A549 (cell line): Measurements from ENCODE around the gene ELOVL3.

Source experiments
- BHLHE40 ChIP-seq: IDR thresholded peaks from 2 replicates; pipeline ENCODE4 v1.6.1; 2012; ENCODE audit warnings: low read depth, low read length, inconsistent platforms
- CEBPB ChIP-seq, 2 experiments: fragments of >200 bp in 1 of 2; sonication (Bioruptor Twin) in 1 of 2; formaldehyde crosslinking in 1 of 2; IDR thresholded peaks; 2 replicates each; pipeline ENCODE4 v1.6.1; 2012 to 2016
- KDM1A ChIP-seq: fragments of 200-600 bp; sonication (generic); IDR thresholded peaks from 2 replicates; pipeline ENCODE4 v1.6.1; 2016; ENCODE audit warnings: low read depth, mild to moderate bottlenecking
- POLR2AphosphoS2 ChIP-seq: conservative IDR thresholded peaks from 2 replicates; pipeline ENCODE4 v1.6.1; 2012; ENCODE audit warnings: low read length, improper control_type of control experiment, inconsistent platforms
- RCOR1 ChIP-seq: fragments of 150-350 bp; IDR thresholded peaks from 2 replicates; pipeline ENCODE4 v1.6.1; 2014; ENCODE audit warnings: antibody characterized with exemption, low read length, low read depth
- ZNF302 ChIP-seq: fragments of 250-450 bp; sonication (Bioruptor Pico); IDR thresholded peaks from 2 replicates; pipeline ENCODE4 v1.9.0; 2021; ENCODE audit warnings: inconsistent platforms, mild to moderate bottlenecking, moderate library complexity
- TF ChIP-seq, protein P1 (sequence below): fragments of >200 bp; sonication (Bioruptor Twin); formaldehyde crosslinking; IDR thresholded peaks from 3 replicates; pipeline ENCODE4 v1.5.1; 2016

- TF ChIP-seq KDM1A (no peak), POLR2AphosphoS2 (no peak), CEBPB (IDR thresholded peaks at IDR 0.05) (no peak), ZNF302 (CRISPR knock-in tag) (no peak), BHLHE40 (no peak), RCOR1 (no peak)
- TF ChIP-seq, protein P1, sequence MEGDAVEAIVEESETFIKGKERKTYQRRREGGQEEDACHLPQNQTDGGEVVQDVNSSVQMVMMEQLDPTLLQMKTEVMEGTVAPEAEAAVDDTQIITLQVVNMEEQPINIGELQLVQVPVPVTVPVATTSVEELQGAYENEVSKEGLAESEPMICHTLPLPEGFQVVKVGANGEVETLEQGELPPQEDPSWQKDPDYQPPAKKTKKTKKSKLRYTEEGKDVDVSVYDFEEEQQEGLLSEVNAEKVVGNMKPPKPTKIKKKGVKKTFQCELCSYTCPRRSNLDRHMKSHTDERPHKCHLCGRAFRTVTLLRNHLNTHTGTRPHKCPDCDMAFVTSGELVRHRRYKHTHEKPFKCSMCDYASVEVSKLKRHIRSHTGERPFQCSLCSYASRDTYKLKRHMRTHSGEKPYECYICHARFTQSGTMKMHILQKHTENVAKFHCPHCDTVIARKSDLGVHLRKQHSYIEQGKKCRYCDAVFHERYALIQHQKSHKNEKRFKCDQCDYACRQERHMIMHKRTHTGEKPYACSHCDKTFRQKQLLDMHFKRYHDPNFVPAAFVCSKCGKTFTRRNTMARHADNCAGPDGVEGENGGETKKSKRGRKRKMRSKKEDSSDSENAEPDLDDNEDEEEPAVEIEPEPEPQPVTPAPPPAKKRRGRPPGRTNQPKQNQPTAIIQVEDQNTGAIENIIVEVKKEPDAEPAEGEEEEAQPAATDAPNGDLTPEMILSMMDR = peak; percentile 90
Observed at GRCh38 chr10:102231357-102232318, 5.5 kb downstream of the ELOVL3 start.
